ENCODE results near the gene PRKCE.

Gene PRKCE

GRCh38 chr2:46025676-46026075, 374.2 kb downstream of the PRKCE start:
- no peak overlapping the region for H3K27ac ChIP-seq
- no peak for TF ChIP-seq EZH2 (IDR thresholded peaks at IDR 0.05)
- no peak for TF ChIP-seq FOXP2 (optimal IDR thresholded peaks at IDR 0.05; ENCODE audit: control extremely low read depth, extremely low read length, insufficient read depth)
- no peak for TF ChIP-seq POLR2AphosphoS5 (IDR thresholded peaks at IDR 0.05; ENCODE audit: borderline replicate concordance, low read depth, low read length)

GRCh38 chr2:46026431-46026830, 375.0 kb downstream of the PRKCE start:
- no peaks in the 10 kb centered on the region for H3K36me3 ChIP-seq (ENCODE audit: insufficient read depth, low read length)
- H3K9ac ChIP-seq (ENCODE audit: insufficient read length), result no peak overlapping the region
- TF ChIP-seq FOXP2 (optimal IDR thresholded peaks at IDR 0.05; ENCODE audit: control extremely low read depth, extremely low read length, insufficient read depth) (no peak), EZH2 (IDR thresholded peaks at IDR 0.05) (no peak), POLR2AphosphoS5 (IDR thresholded peaks at IDR 0.05; ENCODE audit: borderline replicate concordance, low read depth, low read length) (no peak)
- H3K27ac ChIP-seq, result no peak overlapping the region
- H3K4me3 ChIP-seq, result no peak overlapping the region
- no peak for DNase-seq (ENCODE audit: low read depth, low spot score)
- no peaks in the 10 kb centered on the region for H3K9me3 ChIP-seq (ENCODE audit: low read depth, low read length)

More at GRCh38 chr2:46025676-46026075, 374.2 kb downstream of the PRKCE start:
- H3K36me3 ChIP-seq (ENCODE audit: insufficient read depth, low read length), result no peaks in the 10 kb centered on the region
- H3K9me3 ChIP-seq (ENCODE audit: low read depth, low read length), result no peaks in the 10 kb centered on the region
- DNase-seq (ENCODE audit: low read depth, low spot score), result no peak
- no peak overlapping the region for H3K9ac ChIP-seq (ENCODE audit: insufficient read length)
- H3K4me3 ChIP-seq, result no peak overlapping the region

GRCh38 chr2:46029332-46029811, 377.9 kb downstream of the PRKCE start:
- H3K27ac ChIP-seq, result no peak overlapping the region
- DNase-seq (ENCODE audit: low read depth, low spot score), result no peak
- H3K4me3 ChIP-seq, result no peak overlapping the region
- no peaks in the 10 kb centered on the region for H3K36me3 ChIP-seq (ENCODE audit: insufficient read depth, low read length)
- no peaks in the 10 kb centered on the region for H3K9me3 ChIP-seq (ENCODE audit: low read depth, low read length)
- TF ChIP-seq FOXP2 (optimal IDR thresholded peaks at IDR 0.05; ENCODE audit: control extremely low read depth, extremely low read length, insufficient read depth) (no peak), POLR2AphosphoS5 (IDR thresholded peaks at IDR 0.05; ENCODE audit: borderline replicate concordance, low read depth, low read length) (no peak), EZH2 (IDR thresholded peaks at IDR 0.05) (no peak)
- H3K9ac ChIP-seq (ENCODE audit: insufficient read length), result no peak overlapping the region

- Histone ChIP-seq H3K27ac (no peak overlapping the region), H3K36me3 (ENCODE audit: insufficient read depth, low read length) (no peaks in the 10 kb centered on the region), H3K9me3 (ENCODE audit: low read depth, low read length) (no peaks in the 10 kb centered on the region), H3K9ac (ENCODE audit: insufficient read length) (no peak overlapping the region), H3K4me3 (no peak overlapping the region)
- DNase-seq (ENCODE audit: low read depth, low spot score), result no peak
- TF ChIP-seq POLR2AphosphoS5 (IDR thresholded peaks at IDR 0.05; ENCODE audit: borderline replicate concordance, low read depth, low read length) (no peak), EZH2 (IDR thresholded peaks at IDR 0.05) (no peak), FOXP2 (optimal IDR thresholded peaks at IDR 0.05; ENCODE audit: control extremely low read depth, extremely low read length, insufficient read depth) (no peak)
These were observed 378.9 kb downstream of the PRKCE start for GRCh38 chr2:46030330-46030729.

GRCh38 chr2:46032161-46032813, 380.8 kb downstream of the PRKCE start:
- Histone ChIP-seq H3K9me3 (ENCODE audit: low read depth, low read length) (no peaks in the 10 kb centered on the region), H3K9ac (ENCODE audit: insufficient read length) (peak overlapping the region; percentile 23), H3K4me3 (no peak overlapping the region), H3K36me3 (ENCODE audit: insufficient read depth, low read length) (no peaks in the 10 kb centered on the region), H3K27ac (no peak overlapping the region)
- no peak for DNase-seq (ENCODE audit: low read depth, low spot score)
- TF ChIP-seq POLR2AphosphoS5 (IDR thresholded peaks at IDR 0.05; ENCODE audit: borderline replicate concordance, low read depth, low read length), result no peak

GRCh38 chr2:46032996-46033395, 381.5 kb downstream of the PRKCE start:
- Histone ChIP-seq H3K27ac (no peak overlapping the region), H3K9me3 (ENCODE audit: low read depth, low read length) (no peaks in the 10 kb centered on the region), H3K9ac (ENCODE audit: insufficient read length) (no peak overlapping the region), H3K4me3 (no peak overlapping the region), H3K36me3 (ENCODE audit: insufficient read depth, low read length) (no peaks in the 10 kb centered on the region)
- TF ChIP-seq EZH2 (IDR thresholded peaks at IDR 0.05), result no peak
- no peak for TF ChIP-seq POLR2AphosphoS5 (IDR thresholded peaks at IDR 0.05; ENCODE audit: borderline replicate concordance, low read depth, low read length)
- no peak for TF ChIP-seq FOXP2 (optimal IDR thresholded peaks at IDR 0.05; ENCODE audit: control extremely low read depth, extremely low read length, insufficient read depth)
- DNase-seq (ENCODE audit: low read depth, low spot score), result no peak

- Histone ChIP-seq H3K36me3 (ENCODE audit: insufficient read depth, low read length) (no peaks in the 10 kb centered on the region), H3K27ac (no peak overlapping the region), H3K9me3 (ENCODE audit: low read depth, low read length) (no peaks in the 10 kb centered on the region), H3K4me3 (no peak overlapping the region), H3K9ac (ENCODE audit: insufficient read length) (no peak overlapping the region)
- TF ChIP-seq FOXP2 (optimal IDR thresholded peaks at IDR 0.05; ENCODE audit: control extremely low read depth, extremely low read length, insufficient read depth) (no peak), POLR2AphosphoS5 (IDR thresholded peaks at IDR 0.05; ENCODE audit: borderline replicate concordance, low read depth, low read length) (no peak), EZH2 (IDR thresholded peaks at IDR 0.05) (no peak)
- no peak for DNase-seq (ENCODE audit: low read depth, low spot score)
These were observed 383.1 kb downstream of the PRKCE start for GRCh38 chr2:46034535-46034934.

GRCh38 chr2:46036929-46037328, 385.5 kb downstream of the PRKCE start:
- H3K9ac ChIP-seq (ENCODE audit: insufficient read length), result no peak overlapping the region
- H3K4me3 ChIP-seq, result no peak overlapping the region
- no peaks in the 10 kb centered on the region for H3K36me3 ChIP-seq (ENCODE audit: insufficient read depth, low read length)
- no peak for TF ChIP-seq EZH2 (IDR thresholded peaks at IDR 0.05)
- no peak for TF ChIP-seq FOXP2 (optimal IDR thresholded peaks at IDR 0.05; ENCODE audit: control extremely low read depth, extremely low read length, insufficient read depth)
- TF ChIP-seq POLR2AphosphoS5 (IDR thresholded peaks at IDR 0.05; ENCODE audit: borderline replicate concordance, low read depth, low read length), result no peak
- H3K9me3 ChIP-seq (ENCODE audit: low read depth, low read length), result no peaks in the 10 kb centered on the region
- no peak overlapping the region for H3K27ac ChIP-seq
- no peak for DNase-seq (ENCODE audit: low read depth, low spot score)
